Kidney (tissue), 14 donors: ENCODE measurements around the gene MS4A4E. TPM values are rescaled to one million over a fixed set of nuclear protein-coding genes. Genes with fewer than 3 reads are reported as not detected.

Source experiments
- DNase-seq, 5 donors: peaks; one replicate each; pipeline ENCODE4 v3.0.0-alpha.2; 2013 to 2020
- FAIRE-seq: peaks from 2 replicates; lab custom pipeline; 2012; peaks lifted over from hg19 to GRCh38; lab: Jason Lieb, UNC
- H3K27ac ChIP-seq, 2 donors: one replicate each; pipeline ENCODE4 v1.7.0; 2013; ENCODE audit warnings: low read depth in 2 of 2, low read length in 2 of 2, inconsistent platforms in 1 of 2
- H3K27me3 ChIP-seq: one replicate; pipeline ENCODE4 v1.7.1; 2013; ENCODE audit warnings: low read length, inconsistent platforms; ENCODE audit not compliant: control insufficient read depth, insufficient read depth
- H3K36me3 ChIP-seq, 3 donors: one replicate each; pipeline versions ENCODE4 v1.7.0 to v1.7.1; 2013; ENCODE audit warnings: low read length in 3 of 3, control low read depth in 1 of 3, inconsistent platforms in 1 of 3; ENCODE audit not compliant: insufficient read depth in 3 of 3, control insufficient read depth in 2 of 3
- H3K4me1 ChIP-seq, 3 donors: one replicate each; pipeline versions ENCODE4 v1.7.0 to v1.7.1; 2013; ENCODE audit warnings: low read length in 3 of 3, inconsistent platforms in 1 of 3, low read depth in 1 of 3; ENCODE audit not compliant: control insufficient read depth in 2 of 3, insufficient read depth in 2 of 3
- H3K4me3 ChIP-seq, 3 donors: one replicate each; pipeline versions ENCODE4 v1.7.0 to v1.8.1; 2013; ENCODE audit warnings: low read length in 3 of 3, control low read depth in 1 of 3, inconsistent platforms in 1 of 3
- H3K9ac ChIP-seq, 3 donors: one replicate each; pipeline versions ENCODE4 v1.7.0 to v1.7.1; 2013; ENCODE audit warnings: low read length in 3 of 3, control low read depth in 1 of 3, inconsistent platforms in 1 of 3
- H3K9me3 ChIP-seq, 3 donors: one replicate each; pipeline versions ENCODE4 v1.7.0 to v1.7.1; 2013; ENCODE audit warnings: low read length in 3 of 3, control low read depth in 1 of 3, inconsistent platforms in 1 of 3; ENCODE audit not compliant: control insufficient read depth in 2 of 3, insufficient read depth in 1 of 3
- intact Hi-C: fragments of 100-400 bp; cut with DNase I; formaldehyde crosslinking; loops from one replicate; pipeline ENCODE4 v1.11.1; 2022
- polyA plus RNA-seq: library from polyadenylated mRNA; stranded (reverse); fragments of 350-450 nt; fragmentation: Illumina TruSeq; extraction: RNeasy Lipid Tissue Mini Kit (QIAGEN cat#74804); gene quantifications from one replicate; pipeline ENCODE4 v1.2.3, GENCODE V29; 2014; ENCODE audit warnings: low read depth, low replicate concordance; ENCODE audit not compliant: insufficient read depth
- total RNA-seq: library from RNA; stranded (reverse); fragmentation: NEBNext Ultra II Directional; extraction: Animal tissue kit (Norgen Biotek cat#: 25700); gene quantifications from one replicate; pipeline ENCODE4 v1.2.1, GENCODE V29; 2021
- TF ChIP-seq, protein P1 (sequence below): IDR thresholded peaks from 3 replicates; pipeline ENCODE4 v1.5.1; 2012; ENCODE audit warnings: mild to moderate bottlenecking, moderate library complexity, borderline replicate concordance; ENCODE audit not compliant: insufficient read depth; ENCODE audit errors: extremely low read depth
- donor health status: control.
- donor health status: control.
- donor health status: control.
- donor health status: control.
- donor health status: control.
- donor health status: DM: yes; HTN: yes; CAD: no.
- donor health status: Normal renal cell carcinoma (clear cell type).

The MS4A4E gene
- total and polyA plus RNA-seq, 2 donors from 2014 or later: 9.4 TPM; not detected in 1

DNA sequence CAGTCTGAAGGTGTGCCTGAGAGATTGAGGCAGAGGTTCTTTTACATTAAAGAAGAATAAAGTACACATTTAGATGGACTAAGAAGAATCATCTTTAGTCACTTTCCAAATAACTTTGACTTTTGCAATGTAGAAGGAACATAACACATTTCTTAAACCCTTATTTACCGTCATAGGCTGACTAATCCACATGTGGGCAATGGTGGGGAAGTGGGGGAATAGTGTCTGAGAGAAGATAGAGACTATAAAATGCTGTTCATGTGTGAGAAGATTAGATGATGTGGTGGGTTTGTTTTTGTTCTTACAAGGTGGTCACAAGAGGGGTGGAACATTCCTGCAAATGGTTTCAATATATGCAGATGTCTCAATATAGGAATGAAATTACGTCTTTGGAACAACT is 39.3 kb upstream of the MS4A4E start:
- no peak for DNase-seq
- no peak for FAIRE-seq
- Histone ChIP-seq H3K27ac (no peak overlapping the region), H3K9ac (no peak overlapping the region), H3K27me3 (no peaks in the 10 kb centered on the region), H3K4me1 (no peaks in the 10 kb centered on the region), H3K4me3 (no peak overlapping the region), H3K9me3 (no peaks in the 10 kb centered on the region), H3K36me3 (no peaks in the 10 kb centered on the region)
- intact Hi-C loops: no loop called here
- TF ChIP-seq, protein P1, sequence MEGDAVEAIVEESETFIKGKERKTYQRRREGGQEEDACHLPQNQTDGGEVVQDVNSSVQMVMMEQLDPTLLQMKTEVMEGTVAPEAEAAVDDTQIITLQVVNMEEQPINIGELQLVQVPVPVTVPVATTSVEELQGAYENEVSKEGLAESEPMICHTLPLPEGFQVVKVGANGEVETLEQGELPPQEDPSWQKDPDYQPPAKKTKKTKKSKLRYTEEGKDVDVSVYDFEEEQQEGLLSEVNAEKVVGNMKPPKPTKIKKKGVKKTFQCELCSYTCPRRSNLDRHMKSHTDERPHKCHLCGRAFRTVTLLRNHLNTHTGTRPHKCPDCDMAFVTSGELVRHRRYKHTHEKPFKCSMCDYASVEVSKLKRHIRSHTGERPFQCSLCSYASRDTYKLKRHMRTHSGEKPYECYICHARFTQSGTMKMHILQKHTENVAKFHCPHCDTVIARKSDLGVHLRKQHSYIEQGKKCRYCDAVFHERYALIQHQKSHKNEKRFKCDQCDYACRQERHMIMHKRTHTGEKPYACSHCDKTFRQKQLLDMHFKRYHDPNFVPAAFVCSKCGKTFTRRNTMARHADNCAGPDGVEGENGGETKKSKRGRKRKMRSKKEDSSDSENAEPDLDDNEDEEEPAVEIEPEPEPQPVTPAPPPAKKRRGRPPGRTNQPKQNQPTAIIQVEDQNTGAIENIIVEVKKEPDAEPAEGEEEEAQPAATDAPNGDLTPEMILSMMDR: no peak

DNA sequence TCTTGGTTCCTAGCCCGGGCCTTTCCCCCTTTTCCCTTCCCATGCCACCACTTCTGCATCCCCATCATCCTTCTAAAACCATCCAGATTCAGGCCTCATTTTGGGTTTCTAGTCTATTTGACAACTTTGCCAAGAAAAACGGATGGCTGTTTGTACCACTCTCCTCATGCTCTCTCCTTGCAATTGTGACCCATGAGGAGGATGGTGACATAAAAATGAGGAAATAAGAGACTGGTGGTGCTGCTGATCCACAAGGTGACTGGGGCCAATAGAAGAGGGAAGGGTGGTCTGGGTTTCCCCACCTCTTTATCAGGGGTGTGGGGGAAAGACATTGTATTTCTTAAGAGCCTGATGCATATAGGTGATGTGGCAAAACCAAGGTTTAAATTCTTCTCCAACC is 38.5 kb upstream of the MS4A4E start:
- no peaks in the 10 kb centered on the region for H3K4me1 ChIP-seq
- intact Hi-C loops: no loop called here
- no peak overlapping the region for H3K27ac ChIP-seq
- FAIRE-seq (no peak), DNase-seq (no peak)
- H3K36me3 ChIP-seq: no peaks in the 10 kb centered on the region
- no peak overlapping the region for H3K4me3 ChIP-seq
- H3K27me3 ChIP-seq: no peaks in the 10 kb centered on the region
- TF ChIP-seq, protein P1: no peak
- no peak overlapping the region for H3K9ac ChIP-seq
- H3K9me3 ChIP-seq: no peaks in the 10 kb centered on the region

DNA sequence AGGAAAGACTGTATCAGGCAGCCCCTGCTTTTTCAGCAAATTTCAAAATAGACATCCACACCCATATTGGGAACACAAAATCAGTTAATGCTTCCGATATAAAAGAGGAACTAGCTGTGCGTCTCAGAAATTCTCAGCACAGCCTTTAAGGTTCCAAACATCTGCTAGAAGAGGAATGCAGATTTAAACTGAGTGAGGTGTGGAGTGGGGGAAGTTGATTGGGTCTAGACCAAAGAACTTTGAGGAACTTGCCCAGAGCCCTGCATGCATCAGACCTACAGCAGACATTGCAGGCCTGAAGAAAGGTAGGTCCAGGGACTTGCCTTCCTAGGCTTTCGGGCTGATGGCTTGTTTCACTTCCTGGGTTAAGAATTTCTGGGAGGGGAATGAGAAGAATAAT is 37.5 kb upstream of the MS4A4E start, which contains the start of gene MS4A4A:
MS4A4A (plus strand) TSS at position 255 of the 400 bp plus-strand sequence; CDS start at position 265, 10 bp downstream.
- TF ChIP-seq, protein P1: no peak
- H3K9ac ChIP-seq: no peak within 1 kb of the TSS
- no peak within 1 kb of the TSS for H3K27ac ChIP-seq
- intact Hi-C loops: no loop called here
- H3K36me3 ChIP-seq: no peaks in the 10 kb centered on the region
- H3K9me3 ChIP-seq: no peaks in the 10 kb centered on the region
- no peak within 1 kb of the TSS for H3K4me3 ChIP-seq
- FAIRE-seq (no peak), DNase-seq (peak in 1 of 5 donors; percentile 6)
- no peaks in the 10 kb centered on the region for H3K27me3 ChIP-seq
- no peaks in the 10 kb centered on the region for H3K4me1 ChIP-seq

DNA sequence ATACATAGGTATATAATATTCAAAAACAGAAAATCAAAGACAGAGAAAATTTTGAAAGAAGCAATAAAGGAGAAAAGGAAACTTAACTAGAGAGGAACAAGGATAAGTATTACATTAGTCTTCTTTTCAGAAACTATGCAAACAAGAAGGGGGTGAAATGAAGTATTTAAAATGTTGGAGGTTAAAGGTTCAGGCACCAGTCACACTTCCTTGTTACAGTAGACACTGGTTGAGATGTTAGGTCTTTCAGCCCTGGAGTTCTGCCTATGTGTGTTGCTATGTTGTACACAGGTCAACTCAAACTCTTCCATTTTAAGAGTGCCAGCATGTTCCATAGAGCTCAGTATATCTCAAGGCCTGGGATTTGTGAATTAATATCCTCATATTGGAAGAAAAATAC is 31.5 kb upstream of the MS4A4E start:
- FAIRE-seq: no peak
- no peak overlapping the region for H3K9ac ChIP-seq
- H3K27ac ChIP-seq: no peak overlapping the region
- H3K9me3 ChIP-seq: peaks cover 0 to 5% (median 0%) of the 10 kb centered on the region in 3 donors
- H3K4me1 ChIP-seq: no peaks in the 10 kb centered on the region
- intact Hi-C loops: no loop called here
- TF ChIP-seq, protein P1: no peak
- no peaks in the 10 kb centered on the region for H3K27me3 ChIP-seq
- no peaks in the 10 kb centered on the region for H3K36me3 ChIP-seq
- H3K4me3 ChIP-seq: no peak overlapping the region
- no peak for DNase-seq
